Neural progenitor cell (in vitro differentiated cells): ENCODE measurements around the gene ITPA.

Experiments
- EZH2 ChIP-seq: fragments of 200-600 bp; sonication (generic); IDR thresholded peaks from 2 replicates; pipeline ENCODE4 v1.6.1; 2017; ENCODE audit warnings: antibody characterized with exemption, mild to moderate bottlenecking, moderate library complexity
- EZH2phosphoT487 ChIP-seq: fragments of 200-600 bp; sonication (generic); IDR thresholded peaks from 2 replicates; pipeline ENCODE4 v1.6.1; 2017; ENCODE audit warnings: antibody characterized with exemption
- TF ChIP-seq, protein P1 (sequence below): fragments of 200-600 bp; sonication (generic); IDR thresholded peaks from 2 replicates; pipeline ENCODE4 v1.5.1; 2017; ENCODE audit warnings: antibody characterized with exemption, mild to moderate bottlenecking

DNA sequence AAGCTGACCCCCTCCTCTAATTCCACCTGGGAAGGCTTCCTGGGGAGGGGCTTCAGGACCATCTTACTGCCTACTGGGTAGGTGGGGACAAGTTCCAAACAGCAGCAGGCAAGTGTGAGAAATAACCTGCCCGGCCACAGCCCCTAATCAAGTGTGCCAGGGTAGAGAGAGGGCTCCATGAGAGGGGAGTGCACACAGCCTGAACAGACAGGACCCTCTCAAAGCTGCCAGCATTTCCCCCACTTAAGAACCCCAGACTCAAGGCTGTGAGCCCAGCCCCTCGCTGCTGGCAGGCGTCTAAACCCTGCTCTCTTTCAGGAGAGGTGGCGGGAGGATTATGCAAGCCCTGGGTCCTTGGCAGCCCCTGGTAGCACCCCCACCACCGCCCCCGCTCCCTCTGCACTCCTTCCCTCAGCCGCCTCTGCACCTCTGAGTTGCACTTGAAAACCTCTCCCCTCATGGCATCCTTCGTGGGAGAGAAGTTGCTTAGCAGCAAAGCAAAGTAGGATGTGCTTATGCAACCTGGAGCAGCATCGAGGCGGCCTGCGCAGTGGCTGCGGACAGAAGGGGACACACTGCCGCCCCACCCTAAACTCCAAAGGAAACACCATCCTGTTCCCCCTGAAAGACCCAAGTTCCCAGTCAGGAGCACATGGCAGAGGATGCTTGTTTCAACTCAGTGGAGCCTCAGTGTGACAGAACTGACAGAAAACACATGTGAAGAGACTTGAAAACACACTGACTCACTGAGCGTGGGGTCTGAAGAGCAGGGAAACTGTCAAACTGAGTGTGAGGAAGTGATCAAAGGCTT lies 15.3 kb upstream of the ITPA start:
- TF ChIP-seq, protein P1, sequence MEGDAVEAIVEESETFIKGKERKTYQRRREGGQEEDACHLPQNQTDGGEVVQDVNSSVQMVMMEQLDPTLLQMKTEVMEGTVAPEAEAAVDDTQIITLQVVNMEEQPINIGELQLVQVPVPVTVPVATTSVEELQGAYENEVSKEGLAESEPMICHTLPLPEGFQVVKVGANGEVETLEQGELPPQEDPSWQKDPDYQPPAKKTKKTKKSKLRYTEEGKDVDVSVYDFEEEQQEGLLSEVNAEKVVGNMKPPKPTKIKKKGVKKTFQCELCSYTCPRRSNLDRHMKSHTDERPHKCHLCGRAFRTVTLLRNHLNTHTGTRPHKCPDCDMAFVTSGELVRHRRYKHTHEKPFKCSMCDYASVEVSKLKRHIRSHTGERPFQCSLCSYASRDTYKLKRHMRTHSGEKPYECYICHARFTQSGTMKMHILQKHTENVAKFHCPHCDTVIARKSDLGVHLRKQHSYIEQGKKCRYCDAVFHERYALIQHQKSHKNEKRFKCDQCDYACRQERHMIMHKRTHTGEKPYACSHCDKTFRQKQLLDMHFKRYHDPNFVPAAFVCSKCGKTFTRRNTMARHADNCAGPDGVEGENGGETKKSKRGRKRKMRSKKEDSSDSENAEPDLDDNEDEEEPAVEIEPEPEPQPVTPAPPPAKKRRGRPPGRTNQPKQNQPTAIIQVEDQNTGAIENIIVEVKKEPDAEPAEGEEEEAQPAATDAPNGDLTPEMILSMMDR, result no peak
- TF ChIP-seq EZH2 (no peak), EZH2phosphoT487 (no peak)
